Retinal pigment epithelial cell (primary cell): Measurements from ENCODE around the gene PPP1R1A.

Source experiments
- DNase-seq: peaks from one replicate; pipeline ENCODE4 v3.0.0-alpha.2; 2010; ENCODE audit warnings: low read depth
- H3K4me3 ChIP-seq: 2 replicates; pipeline ENCODE4 v1.5.1; 2011; ENCODE audit warnings: mild to moderate bottlenecking, low read length, control low read depth, moderate library complexity
- CTCF ChIP-seq: conservative IDR thresholded peaks from 2 replicates; pipeline ENCODE4 v1.5.1; 2011; ENCODE audit warnings: low read depth, low read length, control low read depth, inconsistent platforms

Gene PPP1R1A

GRCh38 chr12:54565310-54565985 lies 23.0 kb downstream of the PPP1R1A start:
- no peak overlapping the region for H3K4me3 ChIP-seq
- no peak for DNase-seq
- no peak for TF ChIP-seq CTCF

- H3K4me3 ChIP-seq: no peak overlapping the region
- DNase-seq: no peak
- TF ChIP-seq CTCF: no peak
Measured at GRCh38 chr12:54564768-54565167, 23.7 kb downstream of the PPP1R1A start.

GRCh38 chr12:54563787-54564186 lies 24.7 kb downstream of the PPP1R1A start:
- no peak for DNase-seq
- TF ChIP-seq CTCF: no peak

GRCh38 chr12:54562750-54563356 lies 25.6 kb downstream of the PPP1R1A start:
- no peak for DNase-seq
- no peak for TF ChIP-seq CTCF
- H3K4me3 ChIP-seq: no peak overlapping the region

More at GRCh38 chr12:54563787-54564186, 24.7 kb downstream of the PPP1R1A start:
- no peak overlapping the region for H3K4me3 ChIP-seq

- H3K4me3 ChIP-seq: no peak overlapping the region
- no peak for TF ChIP-seq CTCF
- no peak for DNase-seq
Measured at GRCh38 chr12:54561164-54561563, 27.3 kb downstream of the PPP1R1A start.

- no peak for DNase-seq
- no peak for TF ChIP-seq CTCF
Measured at GRCh38 chr12:54560374-54560858, 28.0 kb downstream of the PPP1R1A start.

GRCh38 chr12:54558759-54559158 lies 29.7 kb downstream of the PPP1R1A start:
- no peak for DNase-seq
- H3K4me3 ChIP-seq: no peak overlapping the region
- TF ChIP-seq CTCF: no peak

More at GRCh38 chr12:54560374-54560858, 28.0 kb downstream of the PPP1R1A start:
- H3K4me3 ChIP-seq: no peak overlapping the region
